ENCODE measurements around the gene OBP2A. TPM values are rescaled to one million over a fixed set of nuclear protein-coding genes. Genes with fewer than 3 reads are reported as not detected.
"Not testable (repeated sequence)": the region's sequence is repeated elsewhere in the genome, so short reads cannot be mapped to it uniquely, and the experiment has no call there.

The OBP2A gene, protein sequence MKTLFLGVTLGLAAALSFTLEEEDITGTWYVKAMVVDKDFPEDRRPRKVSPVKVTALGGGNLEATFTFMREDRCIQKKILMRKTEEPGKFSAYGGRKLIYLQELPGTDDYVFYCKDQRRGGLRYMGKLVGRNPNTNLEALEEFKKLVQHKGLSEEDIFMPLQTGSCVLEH
- not detected in 2 replicates for total RNA-seq (2014; rRNA removed; shearing (Covaris generic))

DNA sequence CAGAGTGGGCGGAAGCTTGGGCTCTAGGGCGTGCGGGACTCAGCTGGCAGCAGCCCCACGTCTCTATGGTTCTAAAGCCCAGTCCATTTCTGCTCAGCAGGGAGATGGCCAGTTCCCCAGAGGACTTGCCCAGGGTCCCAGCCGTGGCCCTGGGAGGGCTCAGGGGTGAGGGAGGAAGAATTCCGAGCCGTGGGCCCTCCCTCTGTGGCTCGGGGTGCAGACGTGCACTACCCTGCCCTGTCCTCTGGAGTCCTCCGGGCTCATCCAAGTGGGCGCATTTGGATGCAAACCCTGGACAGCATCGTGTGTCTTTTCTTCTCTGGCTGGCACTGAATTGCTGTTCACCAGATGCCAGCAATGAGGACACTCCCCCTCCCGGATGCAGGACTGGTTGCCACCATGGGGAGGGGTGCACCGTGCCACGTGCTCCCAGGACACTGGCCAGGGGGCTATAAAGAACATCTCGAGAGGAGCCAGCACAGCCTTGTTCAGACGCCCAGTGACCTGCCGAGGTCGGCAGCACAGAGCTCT lies at the start of gene OBP2A:
OBP2A (plus strand) TSS at position 481 of the 531 bp plus-strand sequence. CDS start 55 bp downstream, outside the sequence.
- not testable (repeated sequence) for DNase-seq (ENCODE audit: low read depth)

- DNase-seq (ENCODE audit: low read depth) = no peak
Observed at GRCh38 chr9:135498381-135499126, 47.4 kb upstream of the OBP2A start.

DNA sequence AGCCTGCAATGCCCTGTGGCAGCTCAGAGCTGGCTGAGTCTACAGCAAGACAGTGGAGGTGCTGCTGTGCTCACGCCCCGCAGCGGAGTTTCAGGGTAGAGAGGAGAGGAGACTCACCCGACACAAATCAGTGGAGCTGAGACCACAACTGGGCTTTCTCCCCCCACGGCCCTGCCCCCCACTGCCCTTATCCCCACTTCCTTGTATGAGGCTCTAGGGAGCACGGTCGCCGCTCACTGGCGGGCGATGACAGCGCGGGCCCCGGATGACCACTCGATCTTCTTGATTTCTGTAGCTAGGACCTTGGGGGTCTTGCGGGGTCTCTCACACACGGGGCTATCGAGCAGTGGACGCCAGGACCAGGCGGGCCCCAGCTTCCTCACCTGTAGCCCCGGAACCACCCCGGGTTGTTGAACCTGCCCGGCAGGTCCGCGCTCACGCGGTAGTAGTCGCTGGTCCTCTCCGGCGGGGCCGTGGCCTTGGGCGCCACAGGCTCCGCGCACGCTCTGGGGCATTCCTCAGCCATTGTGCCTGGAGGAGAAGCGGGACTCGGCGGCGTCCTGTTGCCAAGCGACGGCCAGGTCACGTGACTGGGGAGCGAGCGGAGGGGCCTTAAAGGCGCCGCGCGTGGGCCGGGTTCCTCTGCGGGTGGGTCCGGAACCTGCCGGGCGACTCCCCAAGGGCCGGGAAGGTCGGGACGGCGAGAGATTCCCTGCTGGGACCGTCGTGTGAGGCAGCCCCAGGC lies 46.4 kb upstream of the OBP2A start:
- DNase-seq (ENCODE audit: low read depth) = peak; percentile 88

GRCh38 chr9:135500071-135500524 lies 45.8 kb upstream of the OBP2A start:
- no peak for DNase-seq (ENCODE audit: low read depth)

DNA sequence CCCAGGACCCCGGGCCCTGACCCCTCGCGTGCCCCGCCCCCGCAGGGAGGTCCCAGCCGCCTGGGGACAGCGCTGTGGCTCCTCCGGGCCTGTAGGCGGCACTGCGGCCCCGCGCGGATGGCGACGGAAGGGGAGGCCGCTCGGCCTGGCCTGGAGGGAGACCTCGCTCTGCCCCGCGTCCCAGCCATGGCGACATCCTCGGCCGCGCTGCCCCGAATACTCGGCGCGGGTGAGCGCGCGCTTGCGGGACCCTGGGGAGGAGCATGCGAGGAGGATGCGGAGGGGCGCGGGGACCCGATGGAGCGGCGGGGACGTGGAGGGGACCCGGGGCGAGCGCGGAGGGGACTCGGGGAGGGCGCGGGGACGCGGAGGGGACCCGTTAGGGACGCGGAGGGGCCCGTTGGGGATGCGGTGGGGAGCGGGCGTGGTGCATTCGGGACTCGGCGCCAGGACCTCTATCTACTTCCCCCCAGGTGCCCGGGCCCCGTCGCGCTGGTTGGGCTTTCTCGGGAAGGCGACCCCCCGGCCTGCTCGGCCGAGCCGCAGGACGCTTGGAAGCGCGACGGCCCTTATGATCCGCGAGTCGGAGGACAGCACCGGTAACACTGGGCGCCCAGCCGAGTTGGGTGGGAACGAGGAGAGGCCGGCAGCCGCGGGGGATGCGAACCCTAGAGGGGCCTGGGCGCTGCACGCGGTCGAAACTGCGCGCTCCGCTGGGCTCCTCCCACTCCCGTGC lies 45.2 kb upstream of the OBP2A start, which contains the start of gene MRPS2:
MRPS2 (plus strand) TSS at position 158 of the 736 bp plus-strand sequence; CDS start at position 187, 29 bp downstream.
- DNase-seq (ENCODE audit: low read depth) = peak; percentile 83

DNA sequence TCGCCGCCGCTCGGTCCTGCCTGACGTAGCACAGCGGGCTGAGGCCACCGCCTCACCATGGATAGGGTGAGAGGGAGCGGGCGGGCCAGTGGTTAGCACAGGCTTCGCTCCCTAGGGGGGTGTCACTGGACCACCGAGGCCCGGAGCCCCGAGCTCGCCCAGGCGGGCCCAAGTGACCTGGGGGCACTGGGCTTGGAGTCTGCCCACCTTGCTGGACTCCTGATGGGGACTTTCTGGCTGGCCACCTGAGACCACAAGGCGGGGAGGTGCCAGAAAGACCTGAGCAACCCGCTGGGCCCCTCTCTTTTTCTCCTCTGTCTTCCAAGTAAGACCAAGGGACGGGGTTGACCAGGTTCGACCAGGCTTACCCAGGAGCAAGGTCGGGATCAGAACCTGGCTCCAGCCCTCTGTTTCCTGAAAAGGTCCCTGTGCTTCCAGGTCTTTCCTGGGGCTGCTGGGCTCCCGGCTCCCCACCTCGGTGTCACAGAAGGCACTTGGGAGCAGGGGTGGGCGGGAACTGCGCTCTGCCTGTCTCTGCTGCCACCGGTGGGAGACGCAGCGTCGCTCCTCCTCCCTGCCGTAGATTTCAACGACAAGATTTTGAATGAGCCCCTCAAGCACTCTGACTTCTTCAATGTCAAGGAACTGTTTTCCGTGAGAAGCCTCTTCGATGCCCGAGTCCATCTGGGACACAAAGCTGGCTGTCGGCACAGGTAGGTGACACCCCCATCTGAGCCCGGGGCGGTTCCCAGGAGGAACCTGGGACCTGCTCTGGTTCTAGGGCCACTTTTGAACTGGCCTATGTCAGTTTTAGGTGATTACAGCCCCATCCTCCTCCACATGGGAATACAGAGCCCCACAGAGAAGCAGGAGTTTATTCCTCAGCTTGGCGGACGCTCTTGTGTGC lies 44.4 kb upstream of the OBP2A start:
- DNase-seq (ENCODE audit: low read depth) = no peak

DNA sequence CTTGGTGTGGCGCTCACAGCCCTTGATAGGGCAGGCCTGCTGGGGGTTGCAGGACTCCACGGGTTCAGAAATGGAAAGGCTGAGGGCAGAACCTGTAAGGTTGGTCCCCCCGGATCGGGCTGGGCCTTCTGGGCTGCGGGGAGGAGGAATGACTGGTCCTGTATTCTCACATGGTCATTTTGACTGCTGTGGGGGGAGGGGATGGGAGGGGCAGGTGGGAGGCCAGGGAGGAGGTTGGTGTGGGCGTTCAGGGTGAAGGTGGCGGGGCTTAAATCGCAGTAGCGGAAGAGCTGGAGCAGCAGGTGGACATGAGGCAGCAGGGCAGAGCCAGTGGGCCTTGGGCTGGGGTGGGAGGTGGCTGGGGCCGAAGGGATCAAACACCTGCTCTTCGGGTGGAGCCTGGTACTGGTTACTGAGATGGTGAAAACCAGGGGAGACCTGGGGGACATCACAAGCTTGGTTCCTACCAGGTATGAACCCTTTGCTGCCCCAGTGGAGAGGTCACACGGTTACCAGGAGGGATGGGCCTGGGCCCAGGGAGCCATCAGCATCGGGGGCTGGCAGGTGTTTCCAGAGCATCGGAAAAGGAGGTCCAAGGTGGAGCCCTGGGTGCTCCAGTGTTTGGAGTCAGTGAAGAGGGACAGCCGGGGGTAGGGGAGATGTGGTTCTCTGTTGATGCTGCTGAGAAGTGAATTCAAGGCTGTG lies 43.6 kb upstream of the OBP2A start:
- DNase-seq (ENCODE audit: low read depth) = no peak

DNA sequence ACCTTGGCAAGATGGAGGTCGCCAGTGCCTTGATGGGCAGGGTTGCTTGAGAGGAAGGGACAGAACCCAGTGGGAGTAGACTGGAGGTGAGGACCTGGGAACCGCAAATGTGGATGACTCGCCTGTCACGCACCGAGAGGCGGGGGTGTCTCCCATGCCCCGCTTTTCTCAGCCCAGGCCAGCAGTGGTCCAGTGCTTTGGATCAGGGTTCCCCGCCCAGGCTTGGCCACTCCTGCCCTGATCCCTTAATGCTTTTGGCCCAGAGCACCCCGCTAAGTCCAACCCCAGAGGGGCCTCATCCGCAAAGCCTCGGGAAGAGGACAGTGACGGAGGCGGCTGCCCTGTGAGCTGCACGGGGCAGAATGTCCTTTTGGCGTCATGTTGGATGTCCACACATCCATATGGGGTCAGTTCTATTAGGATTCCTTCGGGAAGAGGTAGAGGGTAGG lies 43.0 kb upstream of the OBP2A start:
- no peak for DNase-seq (ENCODE audit: low read depth)

- DNase-seq (ENCODE audit: low read depth) = no peak
Observed at GRCh38 chr9:135503371-135504261, 42.3 kb upstream of the OBP2A start.

DNA sequence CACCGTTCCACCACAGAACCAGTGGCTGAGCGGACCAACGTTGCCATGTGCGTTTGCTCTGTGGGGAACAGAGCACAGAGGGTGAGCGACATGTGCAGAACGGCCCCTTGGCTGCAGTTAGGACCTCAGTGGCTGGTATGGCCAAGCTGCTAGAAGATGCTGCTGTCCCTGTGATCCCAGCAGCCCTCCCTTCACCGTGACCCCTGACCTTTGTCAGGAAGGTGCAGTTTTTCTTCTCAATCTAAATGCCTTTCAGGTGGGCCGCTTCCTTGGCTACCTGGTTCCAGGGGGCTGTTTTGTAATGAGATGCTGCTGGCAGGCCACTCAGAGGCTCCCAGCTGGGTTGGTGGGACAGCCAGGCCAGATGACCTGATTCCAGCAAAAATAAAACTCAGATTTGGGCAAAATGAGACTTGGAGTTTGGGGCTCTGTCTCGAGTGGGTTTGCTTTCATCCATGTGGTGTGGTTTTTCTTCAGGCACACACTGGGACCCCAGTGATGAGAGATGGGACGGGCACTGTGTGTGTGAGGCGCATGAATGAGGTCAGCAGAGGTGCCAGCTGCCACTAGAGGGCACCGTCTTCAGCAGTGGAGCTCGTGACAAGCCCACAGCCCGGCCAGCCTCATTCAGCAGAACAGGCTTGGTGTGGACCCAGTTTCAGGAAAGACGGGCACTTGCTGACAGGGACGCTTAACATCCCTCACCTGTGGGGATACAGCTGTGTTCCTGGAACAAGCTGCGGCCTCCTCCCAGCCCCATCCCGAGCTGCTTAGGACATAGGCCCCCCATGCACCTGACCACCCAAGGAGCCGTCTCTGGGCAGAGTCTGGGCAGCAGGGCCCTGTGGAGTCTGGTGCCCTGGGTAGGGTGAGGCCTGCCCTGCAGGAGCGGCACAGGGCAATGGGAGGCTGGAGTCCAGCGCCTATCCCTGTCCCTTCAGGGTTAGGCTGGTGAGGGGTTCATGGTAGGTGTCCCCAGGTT lies 41.4 kb upstream of the OBP2A start:
- DNase-seq (ENCODE audit: low read depth) = peak; percentile 62

DNA sequence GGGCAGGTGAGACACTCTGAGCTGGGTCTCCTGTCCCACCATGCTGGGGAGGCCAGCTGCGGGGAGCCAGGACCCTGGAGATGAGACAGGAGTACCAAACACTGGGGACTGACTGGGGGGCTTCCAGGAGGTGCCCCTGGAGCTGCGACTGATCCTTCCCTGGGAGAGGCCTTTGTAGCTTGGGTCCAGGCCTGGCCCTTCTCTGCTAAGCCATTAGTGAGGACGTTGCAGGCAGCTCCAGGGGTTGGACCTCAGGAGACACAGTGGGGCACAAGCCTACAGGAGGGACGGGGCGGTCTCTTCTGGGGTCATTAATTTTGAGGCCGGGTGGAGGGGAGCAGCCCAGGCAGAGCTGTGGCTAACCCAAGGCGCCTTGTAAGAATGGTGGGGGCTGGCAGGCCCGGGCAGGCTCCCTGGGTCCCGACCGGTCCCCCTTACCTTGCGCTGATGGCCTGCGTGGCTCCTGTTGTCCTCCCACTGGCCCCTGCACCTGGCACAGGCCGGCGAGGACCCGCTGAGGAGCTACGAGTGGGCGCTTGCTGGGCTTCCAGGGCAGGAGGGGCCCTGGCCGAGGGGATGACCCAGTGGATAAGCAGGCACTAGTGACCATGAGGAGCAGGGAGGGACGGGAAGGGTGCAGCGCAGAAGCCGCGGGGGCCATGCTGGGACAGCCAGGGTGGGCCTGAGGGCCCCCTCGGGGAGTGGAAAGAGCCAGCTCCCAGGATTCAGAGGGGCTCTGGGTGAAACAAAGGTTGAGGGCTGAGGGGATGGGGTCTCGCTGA lies 40.3 kb upstream of the OBP2A start:
- no peak for DNase-seq (ENCODE audit: low read depth)

GRCh38 chr9:135506327-135507103 lies 39.4 kb upstream of the OBP2A start:
- DNase-seq (ENCODE audit: low read depth) = no peak

GRCh38 chr9:135507104-135508035 lies 38.6 kb upstream of the OBP2A start:
- DNase-seq (ENCODE audit: low read depth) = no peak

GRCh38 chr9:135508211-135508820 lies 37.6 kb upstream of the OBP2A start:
- DNase-seq (ENCODE audit: low read depth) = no peak

Data from M059J (cell line).